Lower lobe of right lung (tissue), 2 donors: ENCODE data around the gene GABRB1. TPM values are rescaled to one million over a fixed set of nuclear protein-coding genes. Genes with fewer than 3 reads are reported as not detected.

ENCODE experiments used
- ATAC-seq, 2 donors: fragments of 200-7000 bp; cut with Tn5 transposase; one replicate each; pipeline ENCODE4 v1.9.1; 2020 to 2022; ENCODE audit warnings: mild to moderate bottlenecking in 2 of 2, moderate library complexity in 2 of 2
- DNase-seq: peaks from one replicate; pipeline ENCODE4 v3.0.0-alpha.2; 2020
- H3K27ac ChIP-seq: fragments of 200-600 bp; one replicate; pipeline ENCODE4 v1.8.0; 2022
- H3K27me3 ChIP-seq: fragments of 200-600 bp; one replicate; pipeline ENCODE4 v1.8.0; 2022; ENCODE audit warnings: low read depth
- H3K36me3 ChIP-seq: fragments of 200-600 bp; one replicate; pipeline ENCODE4 v1.8.0; 2022; ENCODE audit warnings: mild to moderate bottlenecking
- H3K4me1 ChIP-seq: fragments of 200-600 bp; one replicate; pipeline ENCODE4 v1.8.0; 2022
- H3K4me3 ChIP-seq: fragments of 200-600 bp; one replicate; pipeline ENCODE4 v1.8.0; 2022; ENCODE audit warnings: mild to moderate bottlenecking
- H3K9me3 ChIP-seq: fragments of 200-600 bp; one replicate; pipeline ENCODE4 v1.8.0; 2022
- intact Hi-C: fragments of 100-400 bp; cut with DNase I; formaldehyde crosslinking; loops from one replicate; pipeline ENCODE4 v1.11.0; 2022
- total RNA-seq: library from RNA; stranded (reverse); fragmentation: NEBNext Ultra II Directional; extraction: Animal tissue kit (Norgen Biotek cat#: 25700); gene quantifications from one replicate; pipeline ENCODE4 v1.2.1, GENCODE V29; 2021
- TF ChIP-seq, protein P1 (sequence below): fragments of 200-600 bp; IDR thresholded peaks from one replicate; pipeline ENCODE4 v1.8.0; 2022; ENCODE audit warnings: antibody characterized with exemption, mild to moderate bottlenecking
- donor health status: DM: no; HTN: yes; CAD: no; lungs with severe emphysema.

GABRB1 gene
- total RNA-seq, 1 donor from 2014 or later = not detected

DNA sequence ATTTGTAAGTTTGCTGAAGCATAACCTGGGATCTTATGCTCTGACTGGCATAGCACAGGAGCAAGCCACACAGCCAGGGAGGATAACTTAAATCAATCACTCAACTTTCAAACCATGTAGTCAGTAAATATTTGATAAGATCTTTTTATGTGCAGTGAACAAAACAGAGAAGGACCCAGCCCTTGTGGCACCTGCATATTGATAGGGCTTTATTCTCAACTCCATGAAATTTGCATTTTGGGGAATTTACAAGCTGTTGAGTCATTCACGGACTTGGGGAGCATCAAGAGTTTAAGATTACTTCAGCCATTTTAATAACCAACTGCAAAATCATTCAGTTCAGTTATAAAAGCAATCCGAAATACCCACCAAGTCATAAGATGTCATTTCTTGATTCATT is 309.5 kb downstream of the GABRB1 start:
- Histone ChIP-seq H3K27ac (no peak overlapping the region), H3K27me3 (no peaks in the 10 kb centered on the region), H3K4me1 (no peaks in the 10 kb centered on the region), H3K4me3 (no peak overlapping the region), H3K9me3 (no peaks in the 10 kb centered on the region), H3K36me3 (no peaks in the 10 kb centered on the region)
- TF ChIP-seq, protein P1, sequence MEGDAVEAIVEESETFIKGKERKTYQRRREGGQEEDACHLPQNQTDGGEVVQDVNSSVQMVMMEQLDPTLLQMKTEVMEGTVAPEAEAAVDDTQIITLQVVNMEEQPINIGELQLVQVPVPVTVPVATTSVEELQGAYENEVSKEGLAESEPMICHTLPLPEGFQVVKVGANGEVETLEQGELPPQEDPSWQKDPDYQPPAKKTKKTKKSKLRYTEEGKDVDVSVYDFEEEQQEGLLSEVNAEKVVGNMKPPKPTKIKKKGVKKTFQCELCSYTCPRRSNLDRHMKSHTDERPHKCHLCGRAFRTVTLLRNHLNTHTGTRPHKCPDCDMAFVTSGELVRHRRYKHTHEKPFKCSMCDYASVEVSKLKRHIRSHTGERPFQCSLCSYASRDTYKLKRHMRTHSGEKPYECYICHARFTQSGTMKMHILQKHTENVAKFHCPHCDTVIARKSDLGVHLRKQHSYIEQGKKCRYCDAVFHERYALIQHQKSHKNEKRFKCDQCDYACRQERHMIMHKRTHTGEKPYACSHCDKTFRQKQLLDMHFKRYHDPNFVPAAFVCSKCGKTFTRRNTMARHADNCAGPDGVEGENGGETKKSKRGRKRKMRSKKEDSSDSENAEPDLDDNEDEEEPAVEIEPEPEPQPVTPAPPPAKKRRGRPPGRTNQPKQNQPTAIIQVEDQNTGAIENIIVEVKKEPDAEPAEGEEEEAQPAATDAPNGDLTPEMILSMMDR = no peak
- intact Hi-C loops = no loop called here
- no peak for ATAC-seq
- no peak for DNase-seq

DNA sequence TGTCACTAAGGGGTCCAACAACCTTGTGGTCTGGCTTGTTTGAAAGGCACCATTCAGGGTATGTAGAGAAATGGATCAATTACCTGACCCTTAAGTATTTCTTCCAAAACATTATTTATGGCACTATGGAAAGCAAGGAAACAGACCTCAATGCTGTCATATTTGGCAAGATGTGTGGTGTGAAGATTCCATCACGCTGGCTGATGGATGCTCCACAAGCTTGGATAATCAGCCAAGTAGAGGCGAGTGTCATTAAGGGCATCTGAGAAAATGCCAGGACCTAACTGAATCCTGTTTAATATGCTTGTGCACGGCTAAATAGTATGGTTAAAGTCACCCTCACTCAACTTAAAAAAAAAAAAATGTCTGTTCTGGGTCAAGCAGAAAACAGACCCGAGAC is 311.4 kb downstream of the GABRB1 start:
- Histone ChIP-seq H3K4me1 (no peaks in the 10 kb centered on the region), H3K4me3 (no peak overlapping the region), H3K9me3 (no peaks in the 10 kb centered on the region), H3K36me3 (no peaks in the 10 kb centered on the region), H3K27ac (no peak overlapping the region), H3K27me3 (no peaks in the 10 kb centered on the region)
- TF ChIP-seq, protein P1 = no peak
- intact Hi-C loops = no loop called here
- DNase-seq (no peak), ATAC-seq (no peak)

GRCh38 chr4:47349326-47349725 is 318.0 kb downstream of the GABRB1 start:
- TF ChIP-seq, protein P1 = no peak
- DNase-seq (no peak), ATAC-seq (no peak)
- no peaks in the 10 kb centered on the region for H3K4me1 ChIP-seq
- H3K36me3 ChIP-seq = no peaks in the 10 kb centered on the region
- H3K27ac ChIP-seq = no peak overlapping the region
- no peaks in the 10 kb centered on the region for H3K9me3 ChIP-seq
- intact Hi-C loops = no loop called here
- H3K27me3 ChIP-seq = no peaks in the 10 kb centered on the region
- no peak overlapping the region for H3K4me3 ChIP-seq

- ATAC-seq (no peak), DNase-seq (no peak)
- H3K27ac ChIP-seq = no peak overlapping the region
- no peak overlapping the region for H3K4me3 ChIP-seq
- H3K27me3 ChIP-seq = no peaks in the 10 kb centered on the region
- TF ChIP-seq, protein P1 = no peak
- no peaks in the 10 kb centered on the region for H3K36me3 ChIP-seq
- no peaks in the 10 kb centered on the region for H3K4me1 ChIP-seq
- intact Hi-C loops = no loop called here
- H3K9me3 ChIP-seq = no peaks in the 10 kb centered on the region
Observed at GRCh38 chr4:47355568-47355967, 324.2 kb downstream of the GABRB1 start.

GRCh38 chr4:47359891-47360290 is 328.5 kb downstream of the GABRB1 start:
- Histone ChIP-seq H3K9me3 (no peaks in the 10 kb centered on the region), H3K4me3 (no peak overlapping the region), H3K4me1 (no peaks in the 10 kb centered on the region), H3K36me3 (no peaks in the 10 kb centered on the region), H3K27ac (no peak overlapping the region), H3K27me3 (no peaks in the 10 kb centered on the region)
- no peak for ATAC-seq
- intact Hi-C loops = no loop called here
- TF ChIP-seq, protein P1 = no peak
- no peak for DNase-seq

GRCh38 chr4:47367761-47368160 is 336.4 kb downstream of the GABRB1 start:
- ATAC-seq (no peak), DNase-seq (no peak)
- Histone ChIP-seq H3K27me3 (no peaks in the 10 kb centered on the region), H3K4me3 (no peak overlapping the region), H3K9me3 (no peaks in the 10 kb centered on the region), H3K36me3 (no peaks in the 10 kb centered on the region), H3K4me1 (no peaks in the 10 kb centered on the region), H3K27ac (no peak overlapping the region)
- intact Hi-C loops = no loop called here
- TF ChIP-seq, protein P1 = no peak
